Measurements from ENCODE around the gene MS4A2. TPM values are rescaled to one million over a fixed set of nuclear protein-coding genes. Genes with fewer than 3 reads are reported as not detected.

MS4A2 gene
- polyA plus RNA-seq, 3 donors: 0.19 to 0.26 TPM; not detected in 1

- no peaks in the 10 kb centered on the region for H3K79me2 ChIP-seq (ENCODE audit: insufficient read depth, low read length)
- H2AFZ ChIP-seq (ENCODE audit: insufficient read depth, low read depth, low read length, poor library complexity, severe bottlenecking): no peak overlapping the region
- no peak for DNase-seq
- peaks cover 17% of the 10 kb centered on the region in 2 donors for H3K4me1 ChIP-seq (ENCODE audit: control insufficient read depth in 1 of 2, insufficient read depth in 2 of 2, low read length in 2 of 2)
- Mint-ChIP-seq H3K36me3 (peaks cover 0 to 3% of the 10 kb centered on the region in 2 donors), H3K27me3 (ENCODE audit: low read depth in 3 of 3) (no peaks in the 10 kb centered on the region), H3K9me3 (peaks cover 0 to 8% (median 1%) of the 10 kb centered on the region in 7 donors), H3K4me3 (no peak overlapping the region), H3K4me1 (peaks cover 22% of the 10 kb centered on the region), H3K27ac (no peak overlapping the region)
- H3K4me3 ChIP-seq (replicated peaks in 1 of 3; ENCODE audit: low read depth in 2 of 3, low read length in 3 of 3): no peak overlapping the region
- no peak overlapping the region for H3K4me2 ChIP-seq (replicated peaks; ENCODE audit: extremely low read depth, low read length, poor library complexity, severe bottlenecking)
- H3K36me3 ChIP-seq (replicated peaks in 1 of 2; ENCODE audit: control insufficient read depth in 1 of 2, insufficient read depth in 2 of 2, low read length in 2 of 2): no peaks in the 10 kb centered on the region
- no peak overlapping the region for H3K27ac ChIP-seq (ENCODE audit: low read depth in 1 of 2, low read length in 2 of 2)
- WGBS (ENCODE audit: insufficient coverage): 72% methylated on average over 10 of the region's 11 CpGs
- peaks cover 0 to 2% of the 10 kb centered on the region in 2 donors for H3K9me3 ChIP-seq (replicated peaks in 1 of 2; ENCODE audit: control insufficient read depth in 1 of 2, insufficient read depth in 1 of 2, low read length in 2 of 2)
- H4K20me1 ChIP-seq (ENCODE audit: insufficient read depth, low read length): no peaks in the 10 kb centered on the region
- H3K27me3 ChIP-seq (ENCODE audit: control insufficient read depth in 2 of 2, insufficient read depth in 2 of 2, low read length in 2 of 2): no peaks in the 10 kb centered on the region
- TF ChIP-seq CTCF (IDR thresholded peaks at IDR 0.05): no peak
- intact Hi-C loops (cut with micrococcal nuclease): no loop called here
- H3K9ac ChIP-seq (ENCODE audit: insufficient read depth, low read length, poor library complexity, severe bottlenecking): no peak overlapping the region
Measured at GRCh38 chr11:60124802-60125432, 36.5 kb downstream of the MS4A2 start.

DNA sequence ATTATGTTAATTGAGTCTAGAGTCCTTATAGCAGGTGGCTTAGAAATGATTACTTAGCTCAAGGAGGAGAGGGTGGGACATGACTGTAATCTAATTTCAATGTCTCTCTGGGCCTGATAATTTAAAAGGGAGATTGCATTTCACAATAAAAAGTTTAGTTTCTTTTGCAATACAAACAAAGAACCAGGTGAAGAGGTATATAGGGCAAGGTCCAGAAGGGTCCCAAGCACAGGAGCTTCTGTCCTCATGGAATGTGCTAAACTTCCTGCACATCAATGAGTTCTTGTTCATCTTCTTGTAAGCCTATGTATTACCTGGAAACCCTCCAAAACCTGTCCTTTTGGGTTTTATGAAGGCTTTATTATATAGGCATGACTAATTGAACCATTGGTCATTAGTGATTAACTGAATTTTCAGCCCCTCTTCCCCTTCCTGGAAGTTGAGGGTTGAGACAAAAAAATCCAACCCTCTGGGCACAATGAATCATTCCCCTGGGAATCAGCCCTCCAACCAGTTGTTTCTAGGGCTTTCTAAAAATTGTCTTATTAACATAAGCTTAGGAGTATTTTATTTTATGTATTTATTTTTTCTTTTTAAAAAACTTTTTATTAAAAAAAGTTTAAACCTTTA, 37.6 kb downstream of the MS4A2 start:
- Histone ChIP-seq H3K9ac (ENCODE audit: insufficient read depth, low read length, poor library complexity, severe bottlenecking) (no peak overlapping the region), H3K79me2 (ENCODE audit: insufficient read depth, low read length) (no peaks in the 10 kb centered on the region), H4K20me1 (ENCODE audit: insufficient read depth, low read length) (no peaks in the 10 kb centered on the region), H3K27ac (ENCODE audit: low read depth in 1 of 2, low read length in 2 of 2) (no peak overlapping the region), H3K9me3 (replicated peaks in 1 of 2; ENCODE audit: control insufficient read depth in 1 of 2, insufficient read depth in 1 of 2, low read length in 2 of 2) (peaks cover 0 to 2% of the 10 kb centered on the region in 2 donors), H3K27me3 (ENCODE audit: control insufficient read depth in 2 of 2, insufficient read depth in 2 of 2, low read length in 2 of 2) (no peaks in the 10 kb centered on the region), H3K36me3 (replicated peaks in 1 of 2; ENCODE audit: control insufficient read depth in 1 of 2, insufficient read depth in 2 of 2, low read length in 2 of 2) (no peaks in the 10 kb centered on the region), H2AFZ (ENCODE audit: insufficient read depth, low read depth, low read length, poor library complexity, severe bottlenecking) (no peak overlapping the region), H3K4me3 (replicated peaks in 1 of 3; ENCODE audit: low read depth in 2 of 3, low read length in 3 of 3) (no peak overlapping the region), H3K4me1 (ENCODE audit: control insufficient read depth in 1 of 2, insufficient read depth in 2 of 2, low read length in 2 of 2) (peaks cover 6 to 7% of the 10 kb centered on the region in 2 donors), H3K4me2 (replicated peaks; ENCODE audit: extremely low read depth, low read length, poor library complexity, severe bottlenecking) (no peak overlapping the region)
- Mint-ChIP-seq H3K4me1 (peaks cover 15% of the 10 kb centered on the region), H3K36me3 (no peaks in the 10 kb centered on the region), H3K4me3 (no peak overlapping the region), H3K27ac (no peak overlapping the region), H3K9me3 (peaks cover 0 to 3% (median 0%) of the 10 kb centered on the region in 7 donors), H3K27me3 (ENCODE audit: low read depth in 3 of 3) (no peaks in the 10 kb centered on the region)
- no peak for TF ChIP-seq CTCF (IDR thresholded peaks at IDR 0.05)
- no peak for DNase-seq
- intact Hi-C loops (cut with micrococcal nuclease): no loop called here
